SK-N-MC (cell line): ENCODE data around the gene MUC6.

Experiments
- EZH2 ChIP-seq: fragments of 200-600 bp; sonication (generic); IDR thresholded peaks from one replicate; pipeline ENCODE4 v1.6.1; 2017; ENCODE audit warnings: antibody characterized with exemption
- FOXP2 ChIP-seq: optimal IDR thresholded peaks from 2 replicates; pipeline ENCODE3; 2011; ENCODE audit warnings: mild to moderate bottlenecking, moderate library complexity; ENCODE audit not compliant: insufficient read depth; ENCODE audit errors: extremely low read length, control extremely low read depth
- POLR2AphosphoS5 ChIP-seq: IDR thresholded peaks from 2 replicates; pipeline ENCODE4 v1.6.1; 2012; ENCODE audit warnings: mild to moderate bottlenecking, low read depth, low read length, borderline replicate concordance

DNA sequence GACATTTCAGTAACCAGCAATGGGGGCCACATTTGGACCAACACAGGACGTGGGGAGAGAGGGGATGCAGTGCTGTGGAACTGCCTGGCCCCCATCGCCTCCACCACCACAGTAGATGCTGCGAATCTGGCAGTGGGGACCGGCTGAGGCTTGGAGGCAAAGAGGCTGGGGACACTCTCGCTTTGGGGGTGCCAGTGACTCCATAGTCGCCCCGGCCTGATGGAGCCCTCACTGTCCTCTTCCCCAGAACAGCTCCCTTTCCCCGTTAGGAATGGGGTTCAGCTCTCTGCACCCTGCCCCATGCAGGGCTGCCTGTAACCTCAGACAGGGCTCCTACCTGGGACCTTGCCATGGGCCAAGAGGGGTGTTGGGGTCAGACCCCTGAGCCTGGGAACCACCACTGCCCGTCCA lies 36.3 kb upstream of the MUC6 start:
- TF ChIP-seq POLR2AphosphoS5, result no peak
- no peak for TF ChIP-seq EZH2
- TF ChIP-seq FOXP2, result no peak
